Activated naive CD4-positive, alpha-beta T cell (primary cell): ENCODE data around the gene MYOM3.
"Not testable (repeated sequence)": the region's sequence is repeated elsewhere in the genome, so short reads cannot be mapped to it uniquely, and the experiment has no call there.

Source experiments
- DNase-seq, 4 experiments: peaks; one replicate each; lab custom pipeline; 2025; lab: John Stamatoyannopoulos, UW

Gene MYOM3

DNA sequence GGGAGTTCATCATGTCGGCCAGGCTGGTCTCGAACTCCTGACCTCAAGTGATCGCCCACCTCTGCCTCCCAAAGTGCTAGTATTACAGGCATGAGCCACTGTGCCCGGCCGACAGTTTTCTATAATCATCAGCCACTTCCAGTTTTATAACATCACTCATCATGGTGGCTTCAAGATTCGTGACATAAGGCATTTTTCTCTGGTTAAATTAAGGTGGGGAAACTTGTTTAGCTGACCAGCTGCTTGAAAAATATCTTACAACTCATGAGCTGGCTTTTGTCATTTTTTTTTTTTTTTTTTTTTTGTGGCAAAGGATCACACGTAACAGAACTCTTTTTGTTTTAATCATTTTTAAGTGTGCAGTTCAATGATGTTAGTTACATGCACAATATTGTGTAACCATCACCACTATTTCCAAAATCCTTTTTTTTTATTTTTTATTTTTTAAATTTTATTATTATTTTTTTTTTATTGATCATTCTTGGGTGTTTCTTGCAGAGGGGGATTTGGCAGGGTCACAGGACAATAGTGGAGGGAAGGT lies 80.9 kb downstream of the MYOM3 start:
- DNase-seq: not testable (repeated sequence)

DNA sequence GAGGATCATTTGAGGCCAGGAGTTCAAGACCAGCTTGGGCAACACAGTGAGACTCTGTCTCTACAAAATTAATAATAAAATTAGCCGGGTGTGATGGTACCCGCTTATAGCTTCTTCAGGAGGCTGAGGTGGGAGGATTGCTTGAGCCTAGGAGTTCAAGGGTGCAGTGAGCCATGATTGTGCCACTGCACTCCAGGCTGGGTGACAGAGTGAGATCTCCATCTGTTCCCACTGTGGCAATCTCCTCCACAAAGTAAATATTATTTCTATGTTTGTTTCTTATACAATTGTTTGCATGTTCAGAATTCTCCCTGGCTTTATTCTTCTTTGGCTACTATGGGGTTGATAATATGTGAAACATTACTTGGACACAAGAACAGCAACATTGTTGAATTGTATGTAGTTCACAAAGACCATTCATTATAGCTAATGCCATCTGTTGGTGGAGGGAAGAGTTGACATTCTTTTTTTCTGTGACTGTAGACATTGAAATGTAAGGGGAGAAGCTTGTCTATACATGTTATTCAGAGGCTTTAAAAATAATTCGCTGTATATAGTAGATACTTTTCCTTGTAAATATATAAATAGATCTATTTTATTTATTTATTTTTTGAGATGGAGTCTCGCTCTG lies 84.0 kb downstream of the MYOM3 start:
- DNase-seq: no peak

DNA sequence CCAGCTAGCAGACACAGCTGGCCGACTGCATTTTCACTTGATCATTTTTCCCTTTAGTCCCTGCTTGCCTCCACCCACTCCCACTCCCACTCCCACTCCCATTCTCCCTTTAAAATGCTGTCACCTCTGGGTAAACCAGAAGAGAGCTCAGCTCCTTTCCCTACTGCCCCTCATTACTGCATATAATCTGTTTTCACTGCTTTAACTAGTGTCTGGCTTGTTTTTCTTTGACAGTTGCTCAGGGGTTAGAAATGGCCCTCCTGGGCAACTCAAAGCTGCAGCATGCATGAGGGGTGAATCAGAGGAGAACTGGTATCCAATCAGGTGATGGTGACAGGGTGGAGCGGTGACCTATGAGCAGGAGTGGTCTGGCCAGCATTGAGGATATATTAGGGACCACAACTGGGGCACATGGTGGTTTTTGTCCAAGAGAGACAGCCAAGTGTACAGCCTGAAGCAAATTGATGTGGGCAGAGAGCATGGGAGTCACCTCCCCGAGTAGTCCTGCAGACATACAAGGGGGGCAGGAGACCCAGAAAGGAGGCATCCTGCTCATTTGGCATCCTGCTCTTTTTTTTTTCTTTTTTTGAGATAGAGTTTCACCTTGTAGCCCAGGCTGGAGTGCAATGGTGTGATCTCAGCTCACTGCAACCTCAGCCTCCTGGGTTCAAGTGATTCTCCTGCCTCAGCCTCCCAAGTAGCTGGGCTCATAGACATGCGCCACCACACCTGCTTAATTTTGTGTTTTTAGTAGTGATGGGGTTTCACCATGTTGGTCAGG lies 89.2 kb downstream of the MYOM3 start:
- DNase-seq: no peak

DNA sequence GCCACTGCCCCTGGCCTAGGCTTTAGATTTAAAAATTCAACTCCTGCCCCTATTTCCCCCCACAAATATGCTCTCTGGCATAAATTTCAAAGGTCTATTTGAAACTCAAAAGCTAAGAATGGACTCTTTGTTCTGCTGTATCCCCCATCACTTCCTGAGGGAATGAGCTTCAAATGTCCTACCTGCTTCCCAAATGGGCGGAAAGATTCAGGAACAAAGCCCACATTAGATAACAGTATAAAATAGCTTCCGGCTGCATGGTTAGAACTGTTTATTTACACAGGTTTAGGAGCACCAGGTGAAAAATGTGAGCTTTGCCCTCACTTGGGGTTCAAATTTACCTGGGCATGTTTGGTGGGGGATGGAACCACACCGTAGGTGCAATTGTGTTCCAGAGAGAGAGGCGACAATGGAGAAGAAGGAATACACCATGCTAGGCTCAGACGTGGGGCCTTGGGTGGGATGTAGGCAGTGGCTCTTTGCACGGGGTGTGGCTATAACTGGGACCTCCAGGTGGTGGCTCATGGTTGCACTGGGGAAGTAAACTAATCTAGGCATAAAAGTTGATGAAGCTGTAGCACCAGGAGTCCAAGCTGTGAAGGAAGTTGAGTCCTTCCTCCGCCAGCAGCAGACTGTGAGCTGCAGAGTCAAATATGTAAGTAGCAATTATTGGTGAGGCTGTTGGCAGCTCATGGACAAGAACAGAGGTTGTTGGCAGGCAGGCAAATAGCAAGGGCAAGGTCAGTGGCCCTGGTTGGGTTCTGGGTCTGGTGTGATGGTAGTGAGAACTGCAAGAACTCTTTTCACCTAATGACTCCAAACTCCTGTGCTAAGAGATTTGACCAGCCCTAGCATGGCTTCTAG lies 90.3 kb downstream of the MYOM3 start:
- no peak for DNase-seq

DNA sequence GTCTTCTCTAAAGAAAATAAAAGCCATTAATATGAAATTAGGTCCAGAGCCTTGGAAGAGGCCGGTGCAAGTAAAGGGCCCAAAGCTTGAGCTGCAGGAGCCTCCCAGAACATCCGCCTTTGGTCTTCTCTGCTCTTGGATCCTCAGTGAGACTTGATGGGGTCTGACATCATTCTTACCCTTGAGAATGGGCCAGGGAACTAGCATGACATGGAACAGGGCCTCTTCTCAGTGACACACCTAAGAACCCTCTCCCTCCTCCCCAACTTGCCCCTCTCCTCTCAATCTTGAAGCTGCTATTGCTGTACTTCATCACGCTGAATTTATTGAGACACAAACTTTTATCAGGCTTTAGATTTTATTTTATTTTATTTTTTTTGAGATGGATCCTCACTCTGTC lies 91.5 kb downstream of the MYOM3 start:
- no peak for DNase-seq

DNA sequence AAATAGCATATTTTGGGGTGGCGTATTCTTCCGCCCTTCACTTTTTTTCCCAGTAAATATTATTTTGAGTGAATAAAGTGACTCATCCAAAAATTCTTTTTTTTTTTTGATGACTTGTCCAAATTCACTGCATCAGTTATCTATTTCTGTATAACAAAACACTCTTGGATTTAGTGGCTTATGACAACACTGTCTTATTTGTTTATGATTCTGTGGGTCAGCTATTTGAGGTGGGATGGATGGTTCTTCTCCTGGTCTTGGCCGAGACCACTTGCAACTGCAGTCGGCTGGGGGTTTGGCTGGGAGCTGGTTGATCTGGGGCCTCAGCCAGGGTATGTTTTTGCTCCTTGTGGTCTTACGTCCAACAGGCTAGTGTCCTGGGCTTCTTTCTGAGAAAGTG lies 91.9 kb downstream of the MYOM3 start:
- DNase-seq: no peak

DNA sequence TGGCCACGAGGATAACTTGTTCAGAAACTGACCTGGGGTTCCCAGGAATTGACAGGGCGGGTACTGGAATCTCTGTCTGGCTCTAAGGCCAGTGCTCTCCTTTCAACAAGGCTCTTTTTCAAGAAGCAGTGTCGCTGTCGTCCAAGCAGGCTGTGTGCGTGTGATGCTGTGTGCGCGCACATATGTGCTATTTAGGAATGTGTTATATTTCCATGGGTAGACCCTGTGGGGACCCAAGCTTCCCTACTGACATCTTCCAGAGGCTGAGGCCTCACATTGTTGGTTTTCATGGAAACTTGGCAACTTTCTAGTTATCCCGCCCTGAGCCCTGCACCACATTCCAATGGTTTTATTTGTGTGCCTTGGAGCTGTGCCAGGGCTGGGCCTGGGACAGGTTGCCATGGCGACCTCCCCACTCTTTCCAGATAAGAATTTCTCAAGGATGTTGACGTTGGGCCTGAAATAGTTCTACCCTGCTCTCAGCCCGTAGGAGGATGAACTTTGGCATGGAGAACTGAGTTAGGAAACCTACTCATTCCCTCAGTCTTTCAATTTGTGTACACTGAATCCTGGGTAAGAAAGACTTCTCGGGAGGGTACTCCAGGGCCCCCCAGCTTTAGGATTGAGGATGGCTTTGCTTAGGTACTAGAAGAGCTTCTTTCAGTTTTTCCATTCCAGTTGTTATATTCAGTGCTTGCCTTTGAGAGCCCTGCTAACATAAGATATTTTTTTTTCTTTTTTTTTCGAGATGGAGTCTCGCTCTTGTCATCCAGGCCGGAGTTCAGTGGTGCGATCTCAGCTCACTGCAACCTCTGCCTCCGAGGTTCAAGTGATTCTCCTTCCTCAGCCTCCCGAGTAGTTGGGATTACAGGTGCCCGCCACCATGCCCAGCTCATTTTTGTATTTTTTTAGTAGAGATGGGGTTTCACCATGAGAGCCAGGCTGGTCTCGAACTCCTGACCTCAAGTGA lies 93.0 kb downstream of the MYOM3 start:
- no peak for DNase-seq

DNA sequence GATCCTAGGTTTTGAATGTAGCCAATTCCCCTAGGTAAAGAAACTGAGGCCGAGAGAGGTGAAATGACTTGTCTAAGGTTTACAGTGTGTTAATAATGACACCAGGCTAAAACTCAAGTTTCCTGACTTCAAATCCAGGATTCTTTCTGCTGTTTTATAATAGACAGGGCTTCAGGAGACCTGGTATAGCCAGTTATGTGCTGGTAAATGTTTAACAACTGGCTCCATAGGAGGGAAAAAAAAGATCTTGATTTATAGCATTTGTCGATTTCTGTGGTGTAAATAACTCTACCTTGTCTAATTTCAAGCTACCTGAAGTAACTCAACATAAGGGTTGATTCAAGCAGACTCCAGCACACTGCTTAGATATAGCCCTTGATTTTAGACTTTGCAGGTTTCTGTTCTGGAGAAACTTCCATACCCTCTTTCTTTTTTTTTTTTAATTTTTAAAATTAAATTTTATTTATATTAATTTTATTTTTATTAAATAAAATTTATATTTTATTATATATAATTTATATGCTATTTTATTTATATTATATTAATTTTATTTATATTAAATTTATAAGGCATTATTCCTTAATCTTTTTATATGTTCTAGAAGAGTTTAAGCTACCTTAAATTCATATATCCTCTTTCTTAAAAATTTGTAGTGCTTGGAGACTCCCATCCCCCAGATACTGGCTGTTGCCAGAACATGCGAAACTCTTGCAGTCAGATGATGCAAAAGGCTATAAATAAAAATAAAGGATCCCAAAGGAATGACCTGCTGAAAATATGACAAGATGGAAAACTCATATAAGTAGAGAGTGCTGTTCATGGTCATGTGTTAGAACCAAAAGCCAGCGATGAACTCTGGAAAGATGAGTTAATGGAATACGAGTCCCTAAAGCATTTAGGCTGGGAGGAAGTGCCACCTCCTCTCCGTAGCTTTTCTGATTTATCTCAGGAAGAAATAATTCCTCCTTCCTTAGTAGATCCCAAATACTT lies 96.4 kb downstream of the MYOM3 start:
- DNase-seq: no peak

DNA sequence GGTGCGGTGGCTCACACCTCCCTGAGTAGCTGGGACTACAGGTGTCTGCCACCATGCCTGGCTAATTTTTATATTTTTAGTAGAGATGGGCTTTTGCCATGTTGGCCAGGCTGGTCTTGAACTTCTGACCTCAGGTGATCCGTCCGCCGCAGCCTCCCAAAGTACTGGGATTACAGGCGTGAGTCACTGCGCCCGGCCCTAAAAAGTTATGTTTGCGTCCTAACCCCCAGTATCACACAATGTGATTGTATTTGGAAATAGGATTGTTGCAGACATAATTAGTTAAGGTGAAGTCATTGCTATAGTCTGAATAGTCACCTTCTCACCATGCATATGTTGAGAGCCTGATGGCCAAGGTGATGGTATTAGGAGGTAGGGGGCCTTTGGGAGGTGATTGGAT lies 99.1 kb downstream of the MYOM3 start:
- DNase-seq: not testable (repeated sequence)

DNA sequence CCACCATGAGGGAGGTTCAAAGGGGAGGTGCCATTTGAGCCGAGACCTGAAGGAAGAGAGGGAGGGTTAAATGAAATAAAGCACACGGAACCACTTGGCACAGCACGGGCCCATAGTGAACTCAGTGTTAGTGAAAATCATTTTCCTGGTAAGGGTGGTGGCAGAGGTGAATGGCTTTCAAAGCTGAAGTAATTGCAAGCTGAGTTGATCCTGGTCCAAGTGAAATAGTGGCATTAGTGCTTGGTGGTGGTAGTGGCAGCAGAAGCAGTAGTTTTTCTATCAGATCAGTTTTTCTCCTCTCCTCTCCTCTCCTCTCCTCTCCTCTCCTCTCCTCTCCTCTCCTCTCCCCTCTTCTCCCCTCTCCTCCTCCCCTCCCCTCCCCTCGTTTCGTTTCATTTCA lies 101.3 kb downstream of the MYOM3 start:
- DNase-seq: no peak

DNA sequence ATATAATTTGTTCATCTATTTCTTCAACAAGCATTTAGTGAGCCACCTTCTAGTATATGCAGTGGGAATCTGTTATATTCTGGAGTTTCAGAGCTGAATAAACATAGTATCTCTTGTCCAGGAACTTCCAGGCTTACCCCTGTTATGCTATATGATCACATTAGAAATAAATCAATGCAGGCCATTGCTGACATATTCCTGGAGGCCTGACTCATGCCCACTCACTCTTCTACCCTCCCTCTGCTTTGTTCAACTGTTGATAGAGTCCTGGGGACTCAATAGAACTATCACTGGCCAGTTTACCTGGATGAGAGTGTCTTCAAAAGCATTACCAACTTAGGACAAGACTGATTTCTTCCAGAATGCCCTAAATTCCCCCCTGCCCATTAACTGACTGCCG lies 102.5 kb downstream of the MYOM3 start:
- no peak for DNase-seq

DNA sequence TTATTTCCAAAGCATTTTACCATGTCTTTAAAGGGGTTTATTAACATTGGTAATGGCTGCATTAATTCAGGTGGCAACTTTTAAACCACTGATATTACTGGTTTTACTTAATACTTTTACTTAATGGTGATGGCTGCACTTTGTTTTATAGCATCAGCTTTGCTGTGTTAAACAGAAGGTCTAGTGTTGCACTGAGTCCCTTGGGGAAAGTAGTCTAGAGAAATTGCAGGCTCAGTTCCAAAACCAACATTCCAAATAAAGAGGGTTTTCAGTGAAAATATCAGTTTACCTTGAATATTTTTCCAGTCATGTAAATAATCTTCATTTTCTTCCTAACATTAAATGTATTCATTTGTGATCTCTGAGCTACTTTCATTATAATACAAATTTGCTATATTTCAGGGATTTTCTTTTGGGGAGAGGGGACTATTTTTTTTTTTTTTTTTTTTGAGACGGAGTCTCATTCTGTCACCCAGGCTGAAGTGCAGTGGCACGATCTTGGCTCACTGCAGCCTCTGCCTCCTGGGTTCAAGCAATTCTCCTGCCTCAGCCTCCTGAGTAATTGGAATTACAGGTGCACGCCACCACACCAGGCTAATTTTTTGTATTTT lies 103.3 kb downstream of the MYOM3 start:
- DNase-seq: not testable (repeated sequence)

DNA sequence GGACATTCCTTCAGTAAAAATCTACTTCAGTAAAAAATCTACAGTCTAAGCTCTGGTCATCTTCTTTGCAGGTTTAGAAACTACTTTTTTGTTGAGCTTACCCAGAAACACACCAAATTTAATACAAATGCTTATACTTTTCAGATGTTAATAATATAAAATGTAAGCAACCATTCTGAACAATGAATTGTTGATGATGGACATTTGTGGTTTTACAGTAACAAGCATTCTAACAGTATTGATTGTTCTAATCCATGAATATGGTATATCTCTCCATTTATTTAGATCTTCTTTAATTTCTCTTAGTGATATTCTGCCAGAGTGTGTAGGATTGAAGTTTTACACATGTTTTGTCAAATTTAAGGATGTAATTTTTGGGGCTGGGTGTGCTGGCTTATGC lies 104.9 kb downstream of the MYOM3 start:
- DNase-seq: no peak
